Measurements from ENCODE around the gene KCNC2. TPM values are rescaled to one million over a fixed set of nuclear protein-coding genes. Genes with fewer than 3 reads are reported as not detected.

The KCNC2 gene
- total RNA-seq, 2 experiments from 2014 or later, result not detected

Other genes starting within 250 kb of the KCNC2 start
- 1 to 10 TPM; 6.3 to 9.3 TPM for gene CAPS2, start 120.5 kb upstream of the KCNC2 start, total RNA-seq
- not detected for gene GLIPR1L1, start 124.8 kb upstream of the KCNC2 start, total RNA-seq
- not detected for gene GLIPR1L2, start 181.2 kb upstream of the KCNC2 start, total RNA-seq